Endothelial cell (in vitro differentiated cells): ENCODE measurements around the gene HNRNPUL1. TPM values are rescaled to one million over a fixed set of nuclear protein-coding genes. Genes with fewer than 3 reads are reported as not detected.

Experiments
- DNase-seq: peaks from one replicate; pipeline ENCODE4 v3.0.0; 2021; ENCODE audit warnings: low spot score
- H3K27ac Mint-ChIP-seq: one replicate; pipeline ENCODE4 v1.8.0; 2021; ENCODE audit warnings: mixed read lengths, inconsistent platforms; ENCODE audit not compliant: unreplicated experiment
- H3K27me3 Mint-ChIP-seq: one replicate; pipeline ENCODE4 v1.8.0; 2021; ENCODE audit warnings: mild to moderate bottlenecking, moderate library complexity, mixed read lengths, inconsistent platforms; ENCODE audit not compliant: unreplicated experiment
- H3K36me3 Mint-ChIP-seq: one replicate; pipeline ENCODE4 v1.8.0; 2021; ENCODE audit warnings: mild to moderate bottlenecking, low read depth, mixed read lengths, inconsistent platforms; ENCODE audit not compliant: unreplicated experiment
- H3K4me1 Mint-ChIP-seq: one replicate; pipeline ENCODE4 v1.8.0; 2021; ENCODE audit warnings: mild to moderate bottlenecking, mixed read lengths, inconsistent platforms; ENCODE audit not compliant: unreplicated experiment
- H3K4me3 Mint-ChIP-seq: one replicate; pipeline ENCODE4 v1.8.0; 2021; ENCODE audit warnings: mild to moderate bottlenecking, mixed read lengths, inconsistent platforms; ENCODE audit not compliant: unreplicated experiment
- H3K9me3 Mint-ChIP-seq: one replicate; pipeline ENCODE4 v1.8.0; 2021; ENCODE audit warnings: mixed read lengths, inconsistent platforms; ENCODE audit not compliant: unreplicated experiment
- total RNA-seq: library from RNA; stranded (reverse); fragmentation: NEBNext Ultra II Directional; extraction: Animal tissue kit (Norgen Biotek cat#: 25700); gene quantifications from one replicate; pipeline ENCODE4 v1.2.1, GENCODE V29; 2021; ENCODE audit not compliant: unreplicated experiment
- TF ChIP-seq, protein P1 (sequence below): fragments of 200-600 bp; sonication (generic); IDR thresholded peaks from one replicate; pipeline ENCODE4 v1.5.0; 2021; ENCODE audit warnings: antibody characterized with exemption; ENCODE audit not compliant: unreplicated experiment

The HNRNPUL1 gene
- total RNA-seq, 1 donor from 2014 or later, result 259 TPM

DNA sequence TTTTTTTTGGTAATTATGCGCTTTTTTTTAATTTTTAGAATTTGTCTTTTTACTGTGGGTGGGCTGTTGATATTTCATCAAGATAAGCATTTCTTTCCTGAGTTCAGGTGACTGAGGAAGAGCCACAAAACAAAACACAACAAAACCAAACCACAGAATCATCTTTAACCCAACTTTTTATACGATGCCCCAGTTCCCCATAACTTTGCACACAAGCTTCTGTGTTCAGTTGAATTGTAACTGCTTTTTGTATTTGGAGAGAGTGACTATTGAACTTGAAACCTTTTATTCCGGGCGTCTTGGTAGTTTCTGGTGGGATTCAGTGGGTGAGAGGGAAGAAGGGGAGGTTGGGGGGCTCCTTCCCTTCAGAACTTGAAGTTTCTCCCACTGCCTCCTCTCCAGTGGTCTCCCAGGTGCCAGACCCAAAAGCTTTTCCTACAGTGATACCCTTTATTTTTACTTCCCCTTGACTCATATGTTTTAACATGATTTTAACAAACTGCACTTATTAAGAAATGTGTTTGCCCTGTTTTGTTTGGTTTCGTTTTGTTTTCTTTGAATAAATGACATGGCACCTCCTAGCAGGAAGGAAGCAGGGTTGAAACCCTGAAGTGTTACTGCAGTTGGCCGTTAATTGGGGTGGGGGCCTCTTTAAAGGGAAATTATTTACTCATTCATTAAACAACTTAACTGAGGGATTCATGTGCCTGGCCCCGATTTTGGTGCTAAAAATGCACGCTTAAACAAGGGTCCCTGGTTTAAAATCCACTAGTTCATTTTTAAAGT is 43.1 kb downstream of the HNRNPUL1 start:
- Mint-ChIP-seq H3K4me3 (peak overlapping the region; percentile 17), H3K36me3 (peaks cover 46% of the 10 kb centered on the region), H3K27me3 (peaks cover 16% of the 10 kb centered on the region), H3K4me1 (peaks cover 55% of the 10 kb centered on the region), H3K27ac (peak overlapping the region; percentile 87), H3K9me3 (no peaks in the 10 kb centered on the region)
- TF ChIP-seq, protein P1, sequence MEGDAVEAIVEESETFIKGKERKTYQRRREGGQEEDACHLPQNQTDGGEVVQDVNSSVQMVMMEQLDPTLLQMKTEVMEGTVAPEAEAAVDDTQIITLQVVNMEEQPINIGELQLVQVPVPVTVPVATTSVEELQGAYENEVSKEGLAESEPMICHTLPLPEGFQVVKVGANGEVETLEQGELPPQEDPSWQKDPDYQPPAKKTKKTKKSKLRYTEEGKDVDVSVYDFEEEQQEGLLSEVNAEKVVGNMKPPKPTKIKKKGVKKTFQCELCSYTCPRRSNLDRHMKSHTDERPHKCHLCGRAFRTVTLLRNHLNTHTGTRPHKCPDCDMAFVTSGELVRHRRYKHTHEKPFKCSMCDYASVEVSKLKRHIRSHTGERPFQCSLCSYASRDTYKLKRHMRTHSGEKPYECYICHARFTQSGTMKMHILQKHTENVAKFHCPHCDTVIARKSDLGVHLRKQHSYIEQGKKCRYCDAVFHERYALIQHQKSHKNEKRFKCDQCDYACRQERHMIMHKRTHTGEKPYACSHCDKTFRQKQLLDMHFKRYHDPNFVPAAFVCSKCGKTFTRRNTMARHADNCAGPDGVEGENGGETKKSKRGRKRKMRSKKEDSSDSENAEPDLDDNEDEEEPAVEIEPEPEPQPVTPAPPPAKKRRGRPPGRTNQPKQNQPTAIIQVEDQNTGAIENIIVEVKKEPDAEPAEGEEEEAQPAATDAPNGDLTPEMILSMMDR, result no peak
- DNase-seq, result no peak

DNA sequence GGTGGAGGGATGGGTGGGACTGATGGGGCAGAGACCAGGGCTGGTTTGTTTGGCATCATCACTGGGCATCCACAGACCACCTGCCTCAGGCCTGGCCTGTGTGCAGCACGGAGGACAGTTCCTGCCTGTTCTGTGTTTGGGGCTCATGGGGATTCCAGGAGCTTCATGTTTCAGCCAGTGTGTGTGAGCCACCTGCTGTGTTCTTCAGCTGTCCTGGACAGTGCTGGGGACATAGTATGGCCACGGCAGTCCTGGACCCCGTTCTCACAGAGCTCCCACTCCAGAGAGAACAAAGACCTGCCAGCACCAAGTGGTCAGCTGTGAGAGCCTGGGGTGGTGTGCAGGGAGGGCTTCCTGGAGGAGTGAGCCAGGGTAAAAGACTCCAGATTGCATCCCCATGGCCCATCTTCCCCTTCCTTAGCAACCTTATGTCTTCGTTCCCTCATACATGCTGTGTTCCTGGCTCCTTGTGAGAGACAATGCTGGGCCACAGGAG is 43.8 kb downstream of the HNRNPUL1 start:
- H3K4me3 Mint-ChIP-seq, result peak overlapping the region; percentile 98
- H3K4me1 Mint-ChIP-seq, result peaks cover 54% of the 10 kb centered on the region
- TF ChIP-seq, protein P1, result no peak
- H3K9me3 Mint-ChIP-seq, result no peaks in the 10 kb centered on the region
- H3K27ac Mint-ChIP-seq, result peak overlapping the region; percentile 85
- DNase-seq, result no peak
- peaks cover 40% of the 10 kb centered on the region for H3K36me3 Mint-ChIP-seq
- peaks cover 16% of the 10 kb centered on the region for H3K27me3 Mint-ChIP-seq

DNA sequence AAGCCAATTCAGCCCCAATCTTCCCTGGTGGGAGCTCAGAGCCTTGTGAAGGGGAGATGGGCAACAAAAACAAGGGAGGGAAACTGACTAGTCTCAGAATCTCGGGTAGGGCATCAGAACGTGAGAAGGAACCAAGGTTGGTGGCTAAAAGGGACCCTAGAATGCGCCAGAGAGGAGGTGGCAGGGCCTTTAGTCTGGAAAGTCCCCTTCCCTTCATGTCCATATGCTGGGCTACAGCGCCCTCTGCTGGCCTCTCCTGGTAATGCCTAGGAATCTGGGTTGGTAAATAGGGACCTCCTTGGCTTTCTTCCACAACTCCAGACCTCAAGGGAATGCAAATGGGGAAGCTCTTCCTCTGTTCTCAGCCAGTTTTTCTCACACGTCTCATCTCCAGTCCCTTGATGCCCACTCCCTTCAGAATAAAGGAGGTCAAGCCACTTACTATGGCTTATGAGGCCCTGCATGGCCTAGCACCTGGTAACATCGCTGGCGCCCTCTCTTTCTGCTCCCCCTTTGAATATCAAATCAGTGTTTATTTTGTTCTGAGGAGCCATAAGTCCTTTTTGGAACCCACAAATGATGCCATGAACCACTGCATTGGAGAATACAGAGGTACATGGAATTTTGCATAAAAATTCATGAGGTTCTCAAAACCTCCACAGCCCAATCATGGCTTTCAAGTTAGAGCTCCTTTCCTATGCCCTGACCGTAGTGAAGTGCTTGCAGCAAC is 44.4 kb downstream of the HNRNPUL1 start:
- H3K27me3 Mint-ChIP-seq, result peaks cover 20% of the 10 kb centered on the region
- H3K4me3 Mint-ChIP-seq, result peak overlapping the region; percentile 98
- peaks cover 44% of the 10 kb centered on the region for H3K36me3 Mint-ChIP-seq
- peaks cover 57% of the 10 kb centered on the region for H3K4me1 Mint-ChIP-seq
- TF ChIP-seq, protein P1, result peak; percentile 97
- DNase-seq, result peak; percentile 95
- H3K9me3 Mint-ChIP-seq, result no peaks in the 10 kb centered on the region
- peak overlapping the region; percentile 85 for H3K27ac Mint-ChIP-seq

DNA sequence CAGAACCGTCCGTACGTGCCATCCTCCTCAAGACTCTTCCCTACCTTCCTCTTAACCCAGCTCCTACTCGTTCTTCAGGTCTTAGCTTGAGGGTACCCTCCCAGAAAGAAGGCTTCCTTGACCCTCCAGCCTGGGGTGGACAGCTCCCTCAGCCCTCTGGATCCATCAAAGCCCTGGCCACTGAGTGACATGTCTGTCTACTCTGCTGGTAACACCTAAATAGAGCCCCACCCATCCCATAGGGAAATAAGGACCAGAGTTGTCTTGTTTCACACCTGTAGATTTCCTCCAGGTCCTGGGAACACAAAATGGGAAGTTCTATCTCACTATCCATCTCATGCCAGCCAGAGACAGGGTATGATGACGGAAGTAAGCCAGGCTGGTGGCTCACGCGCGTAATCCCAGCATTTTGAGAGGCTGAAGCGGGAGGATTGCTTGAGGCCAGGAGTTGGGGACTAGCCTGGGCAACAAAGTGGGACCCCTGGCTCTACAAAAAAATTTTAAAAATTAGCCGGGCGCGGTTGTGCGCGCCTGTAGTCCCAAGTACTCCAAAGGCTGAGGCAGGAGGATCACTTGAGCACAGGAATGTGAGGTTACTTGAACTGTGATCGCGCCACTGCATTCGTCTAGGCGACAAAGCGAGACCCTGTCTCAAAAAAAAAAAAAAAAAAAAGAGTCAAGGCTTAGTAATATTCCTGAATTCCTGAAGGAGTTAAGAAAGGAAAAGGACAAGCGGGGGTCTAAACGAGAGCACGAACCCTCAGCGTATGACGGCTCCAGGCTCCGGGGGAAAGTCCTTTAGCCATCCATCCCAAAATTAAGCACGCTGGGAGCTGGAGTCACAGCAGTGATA is 45.2 kb downstream of the HNRNPUL1 start:
- peaks cover 55% of the 10 kb centered on the region for H3K4me1 Mint-ChIP-seq
- DNase-seq, result no peak
- TF ChIP-seq, protein P1, result no peak
- peak overlapping the region; percentile 98 for H3K4me3 Mint-ChIP-seq
- H3K27me3 Mint-ChIP-seq, result peaks cover 21% of the 10 kb centered on the region
- peak overlapping the region; percentile 85 for H3K27ac Mint-ChIP-seq
- no peaks in the 10 kb centered on the region for H3K9me3 Mint-ChIP-seq
- peaks cover 38% of the 10 kb centered on the region for H3K36me3 Mint-ChIP-seq
